ENCODE data around the gene BANF2.

DNA sequence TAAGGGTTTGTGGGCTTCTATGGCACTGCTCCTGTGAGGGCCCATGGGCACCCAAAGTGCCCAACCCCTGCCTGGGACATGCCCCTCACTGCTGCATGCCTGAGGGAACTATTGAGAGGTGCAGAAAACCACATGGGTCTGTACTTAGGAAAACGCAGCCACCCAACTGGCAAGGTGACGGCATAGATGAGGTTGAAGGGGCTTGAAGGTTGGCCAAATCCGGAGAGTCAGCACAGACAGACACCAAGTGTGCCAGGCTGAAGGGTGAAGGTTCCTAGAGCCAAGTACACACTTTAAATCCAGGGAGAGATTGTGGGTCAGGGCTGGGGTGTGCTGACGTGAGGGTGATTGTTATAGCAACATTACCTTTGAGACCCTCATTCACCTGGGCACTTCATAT, 6.2 kb downstream of the BANF2 start:
- TF ChIP-seq EZH2 (IDR thresholded peaks at IDR 0.05; ENCODE audit: low read length, unreplicated experiment): no peak
- no peak for TF ChIP-seq CTCF (conservative IDR thresholded peaks at IDR 0.05; ENCODE audit: low read depth, low read length)
- TF ChIP-seq EZH2phosphoT487 (IDR thresholded peaks at IDR 0.05; ENCODE audit: borderline replicate concordance, low read length): no peak

Measured in PC-3 (cell line).